ENCODE data around the gene ETV6.

ETV6 gene

GRCh38 chr12:11673666-11674461, 24.4 kb downstream of the ETV6 start:
- H3K27me3 ChIP-seq (ENCODE audit: insufficient read depth, low read depth, severe bottlenecking): no peaks in the 10 kb centered on the region
- no peak for TF ChIP-seq CTCF (IDR thresholded peaks at IDR 0.05; ENCODE audit: low read depth, low read length)
- H3K27ac ChIP-seq: no peak overlapping the region
- no peaks in the 10 kb centered on the region for H3K9me3 ChIP-seq (ENCODE audit: severe bottlenecking)
- no peak overlapping the region for H3K4me3 ChIP-seq (ENCODE audit: low read depth, low read length)
- no peaks in the 10 kb centered on the region for H3K36me3 ChIP-seq
- no peak for DNase-seq

GRCh38 chr12:11674894-11675390, 25.5 kb downstream of the ETV6 start:
- no peaks in the 10 kb centered on the region for H3K27me3 ChIP-seq (ENCODE audit: insufficient read depth, low read depth, severe bottlenecking)
- H3K36me3 ChIP-seq: no peaks in the 10 kb centered on the region
- no peak overlapping the region for H3K27ac ChIP-seq
- H3K9me3 ChIP-seq (ENCODE audit: severe bottlenecking): no peaks in the 10 kb centered on the region
- no peak for DNase-seq
- no peak for TF ChIP-seq CTCF (IDR thresholded peaks at IDR 0.05; ENCODE audit: low read depth, low read length)
- H3K4me3 ChIP-seq (ENCODE audit: low read depth, low read length): no peak overlapping the region

GRCh38 chr12:11676052-11676451, 26.6 kb downstream of the ETV6 start:
- no peak overlapping the region for H3K4me3 ChIP-seq (ENCODE audit: low read depth, low read length)
- no peaks in the 10 kb centered on the region for H3K36me3 ChIP-seq
- no peaks in the 10 kb centered on the region for H3K27me3 ChIP-seq (ENCODE audit: insufficient read depth, low read depth, severe bottlenecking)
- no peaks in the 10 kb centered on the region for H3K9me3 ChIP-seq (ENCODE audit: severe bottlenecking)
- H3K27ac ChIP-seq: no peak overlapping the region
- DNase-seq: no peak
- TF ChIP-seq CTCF (IDR thresholded peaks at IDR 0.05; ENCODE audit: low read depth, low read length): no peak

GRCh38 chr12:11677093-11677492, 27.6 kb downstream of the ETV6 start:
- H3K27ac ChIP-seq: no peak overlapping the region
- H3K27me3 ChIP-seq (ENCODE audit: insufficient read depth, low read depth, severe bottlenecking): no peaks in the 10 kb centered on the region
- TF ChIP-seq CTCF (IDR thresholded peaks at IDR 0.05; ENCODE audit: low read depth, low read length): no peak
- no peaks in the 10 kb centered on the region for H3K9me3 ChIP-seq (ENCODE audit: severe bottlenecking)
- no peak for DNase-seq
- no peak overlapping the region for H3K4me3 ChIP-seq (ENCODE audit: low read depth, low read length)
- no peaks in the 10 kb centered on the region for H3K36me3 ChIP-seq

GRCh38 chr12:11677752-11678151, 28.3 kb downstream of the ETV6 start:
- TF ChIP-seq CTCF (IDR thresholded peaks at IDR 0.05; ENCODE audit: low read depth, low read length): no peak
- H3K4me3 ChIP-seq (ENCODE audit: low read depth, low read length): no peak overlapping the region

GRCh38 chr12:11678781-11679180, 29.3 kb downstream of the ETV6 start:
- no peak for TF ChIP-seq CTCF (IDR thresholded peaks at IDR 0.05; ENCODE audit: low read depth, low read length)

More at GRCh38 chr12:11677752-11678151, 28.3 kb downstream of the ETV6 start:
- H3K36me3 ChIP-seq: no peaks in the 10 kb centered on the region
- H3K27ac ChIP-seq: no peak overlapping the region
- no peak for DNase-seq
- H3K9me3 ChIP-seq (ENCODE audit: severe bottlenecking): no peaks in the 10 kb centered on the region
- H3K27me3 ChIP-seq (ENCODE audit: insufficient read depth, low read depth, severe bottlenecking): no peaks in the 10 kb centered on the region

More at GRCh38 chr12:11678781-11679180, 29.3 kb downstream of the ETV6 start:
- H3K4me3 ChIP-seq (ENCODE audit: low read depth, low read length): no peak overlapping the region
- DNase-seq: no peak
- no peaks in the 10 kb centered on the region for H3K36me3 ChIP-seq
- H3K27me3 ChIP-seq (ENCODE audit: insufficient read depth, low read depth, severe bottlenecking): no peaks in the 10 kb centered on the region
- no peaks in the 10 kb centered on the region for H3K9me3 ChIP-seq (ENCODE audit: severe bottlenecking)
- H3K27ac ChIP-seq: no peak overlapping the region
